HepG2 (cell line): ENCODE results near the gene BICDL2.

Source experiments
- NR2F6 ChIP-seq, 2 experiments: IDR thresholded peaks; 2 replicates each; pipeline ENCODE4 v1.6.1; 2016; ENCODE audit warnings: antibody characterized with exemption in 1 of 2, mild to moderate bottlenecking in 1 of 2
- POLR2AphosphoS5 ChIP-seq: IDR thresholded peaks from 2 replicates; pipeline ENCODE4 v1.6.1; 2012; ENCODE audit warnings: low read depth, low read length
- SIN3B ChIP-seq: fragments of 150-350 bp; IDR thresholded peaks from 2 replicates; pipeline ENCODE4 v1.6.1; 2014; ENCODE audit warnings: low read length
- TCF12 ChIP-seq, 2 experiments: fragments of 450-650 bp in 1 of 2; sonication (generic) in 1 of 2; formaldehyde crosslinking in 1 of 2; IDR thresholded peaks; 2 replicates each; pipeline versions ENCODE4 v1.6.1 to v1.8.0; 2017 to 2022; ENCODE audit warnings: antibody characterized with exemption in 1 of 2, mild to moderate bottlenecking in 1 of 2, missing genetic modification reagents in 1 of 2, moderate library complexity in 1 of 2
- ZFP36 ChIP-seq: fragments of 150-350 bp; IDR thresholded peaks from 2 replicates; pipeline ENCODE4 v1.6.1; 2018; ENCODE audit warnings: borderline replicate concordance, low read length, low read depth; ENCODE audit not compliant: partially characterized antibody
- ZNF274 ChIP-seq: sonication (generic); formaldehyde crosslinking; IDR thresholded peaks from 2 replicates; pipeline ENCODE4 v1.5.1; 2020; ENCODE audit warnings: mild to moderate bottlenecking, missing genetic modification reagents
- TF ChIP-seq, protein P1 (sequence below): sonication (generic); formaldehyde crosslinking; IDR thresholded peaks from 2 replicates; pipeline ENCODE4 v1.4.0; 2020; ENCODE audit warnings: missing genetic modification reagents, mild to moderate bottlenecking, borderline replicate concordance
- TF ChIP-seq, protein P2 (sequence below): sonication (generic); formaldehyde crosslinking; IDR thresholded peaks from 2 replicates; pipeline ENCODE4 v1.5.0; 2020; ENCODE audit warnings: mild to moderate bottlenecking, missing genetic modification reagents, moderate library complexity
- TF ChIP-seq, protein P3 (sequence below), 2 experiments: IDR thresholded peaks; 2 replicates each; pipeline ENCODE4 v1.6.1; 2011 to 2012; ENCODE audit warnings: low read length in 2 of 2, borderline replicate concordance in 1 of 2, low read depth in 1 of 2, mild to moderate bottlenecking in 1 of 2, moderate library complexity in 1 of 2

DNA sequence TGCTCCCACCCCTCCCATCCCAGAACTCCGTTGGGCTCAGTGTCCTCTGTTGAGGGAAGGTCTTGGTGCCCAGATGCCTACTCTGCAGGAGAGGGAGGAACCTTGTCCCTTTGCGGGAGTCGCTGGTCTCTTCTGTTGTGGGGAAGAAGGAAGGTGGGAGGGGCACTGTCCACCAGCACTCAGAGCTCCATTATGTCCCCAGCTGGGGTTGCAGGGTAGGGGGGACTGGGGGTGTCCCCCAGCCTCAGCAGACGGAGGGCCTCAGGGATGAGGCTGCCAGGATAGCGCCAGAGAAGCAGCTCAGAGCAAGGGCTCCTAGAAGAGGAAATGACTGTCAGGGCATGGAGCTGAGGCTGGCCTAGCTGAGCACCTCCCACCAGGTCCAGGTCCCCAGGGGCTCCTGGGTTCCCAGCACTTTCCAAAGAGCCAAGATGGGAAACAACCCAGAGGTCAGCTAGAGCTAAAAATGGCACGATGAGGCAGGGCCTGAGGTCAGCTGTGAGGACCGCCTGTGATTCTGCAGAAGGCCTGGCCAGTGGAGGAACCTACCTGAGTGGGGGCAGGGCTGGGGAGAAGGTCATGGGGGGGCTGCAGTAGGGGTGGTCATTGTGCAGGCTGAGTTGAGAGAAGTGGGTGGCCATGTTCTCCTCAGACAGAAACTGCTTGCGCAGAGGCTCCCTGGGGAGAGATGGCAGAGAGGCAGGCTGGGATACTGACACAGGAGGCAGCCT is 13.9 kb downstream of the BICDL2 start:
- TF ChIP-seq NR2F6 (IDR thresholded peaks at IDR 0.05), result no peak
- no peak for TF ChIP-seq NR2F6 (CRISPR knock-in tag; IDR thresholded peaks at IDR 0.05)
- TF ChIP-seq SIN3B, result no peak
- TF ChIP-seq, protein P1, sequence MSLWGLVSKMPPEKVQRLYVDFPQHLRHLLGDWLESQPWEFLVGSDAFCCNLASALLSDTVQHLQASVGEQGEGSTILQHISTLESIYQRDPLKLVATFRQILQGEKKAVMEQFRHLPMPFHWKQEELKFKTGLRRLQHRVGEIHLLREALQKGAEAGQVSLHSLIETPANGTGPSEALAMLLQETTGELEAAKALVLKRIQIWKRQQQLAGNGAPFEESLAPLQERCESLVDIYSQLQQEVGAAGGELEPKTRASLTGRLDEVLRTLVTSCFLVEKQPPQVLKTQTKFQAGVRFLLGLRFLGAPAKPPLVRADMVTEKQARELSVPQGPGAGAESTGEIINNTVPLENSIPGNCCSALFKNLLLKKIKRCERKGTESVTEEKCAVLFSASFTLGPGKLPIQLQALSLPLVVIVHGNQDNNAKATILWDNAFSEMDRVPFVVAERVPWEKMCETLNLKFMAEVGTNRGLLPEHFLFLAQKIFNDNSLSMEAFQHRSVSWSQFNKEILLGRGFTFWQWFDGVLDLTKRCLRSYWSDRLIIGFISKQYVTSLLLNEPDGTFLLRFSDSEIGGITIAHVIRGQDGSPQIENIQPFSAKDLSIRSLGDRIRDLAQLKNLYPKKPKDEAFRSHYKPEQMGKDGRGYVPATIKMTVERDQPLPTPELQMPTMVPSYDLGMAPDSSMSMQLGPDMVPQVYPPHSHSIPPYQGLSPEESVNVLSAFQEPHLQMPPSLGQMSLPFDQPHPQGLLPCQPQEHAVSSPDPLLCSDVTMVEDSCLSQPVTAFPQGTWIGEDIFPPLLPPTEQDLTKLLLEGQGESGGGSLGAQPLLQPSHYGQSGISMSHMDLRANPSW (CRISPR knock-in tag), result no peak
- TF ChIP-seq, protein P2, sequence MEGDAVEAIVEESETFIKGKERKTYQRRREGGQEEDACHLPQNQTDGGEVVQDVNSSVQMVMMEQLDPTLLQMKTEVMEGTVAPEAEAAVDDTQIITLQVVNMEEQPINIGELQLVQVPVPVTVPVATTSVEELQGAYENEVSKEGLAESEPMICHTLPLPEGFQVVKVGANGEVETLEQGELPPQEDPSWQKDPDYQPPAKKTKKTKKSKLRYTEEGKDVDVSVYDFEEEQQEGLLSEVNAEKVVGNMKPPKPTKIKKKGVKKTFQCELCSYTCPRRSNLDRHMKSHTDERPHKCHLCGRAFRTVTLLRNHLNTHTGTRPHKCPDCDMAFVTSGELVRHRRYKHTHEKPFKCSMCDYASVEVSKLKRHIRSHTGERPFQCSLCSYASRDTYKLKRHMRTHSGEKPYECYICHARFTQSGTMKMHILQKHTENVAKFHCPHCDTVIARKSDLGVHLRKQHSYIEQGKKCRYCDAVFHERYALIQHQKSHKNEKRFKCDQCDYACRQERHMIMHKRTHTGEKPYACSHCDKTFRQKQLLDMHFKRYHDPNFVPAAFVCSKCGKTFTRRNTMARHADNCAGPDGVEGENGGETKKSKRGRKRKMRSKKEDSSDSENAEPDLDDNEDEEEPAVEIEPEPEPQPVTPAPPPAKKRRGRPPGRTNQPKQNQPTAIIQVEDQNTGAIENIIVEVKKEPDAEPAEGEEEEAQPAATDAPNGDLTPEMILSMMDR, result no peak
- TF ChIP-seq POLR2AphosphoS5, result no peak; the same call in 1 of the 2 replicates
- TF ChIP-seq, protein P3, sequence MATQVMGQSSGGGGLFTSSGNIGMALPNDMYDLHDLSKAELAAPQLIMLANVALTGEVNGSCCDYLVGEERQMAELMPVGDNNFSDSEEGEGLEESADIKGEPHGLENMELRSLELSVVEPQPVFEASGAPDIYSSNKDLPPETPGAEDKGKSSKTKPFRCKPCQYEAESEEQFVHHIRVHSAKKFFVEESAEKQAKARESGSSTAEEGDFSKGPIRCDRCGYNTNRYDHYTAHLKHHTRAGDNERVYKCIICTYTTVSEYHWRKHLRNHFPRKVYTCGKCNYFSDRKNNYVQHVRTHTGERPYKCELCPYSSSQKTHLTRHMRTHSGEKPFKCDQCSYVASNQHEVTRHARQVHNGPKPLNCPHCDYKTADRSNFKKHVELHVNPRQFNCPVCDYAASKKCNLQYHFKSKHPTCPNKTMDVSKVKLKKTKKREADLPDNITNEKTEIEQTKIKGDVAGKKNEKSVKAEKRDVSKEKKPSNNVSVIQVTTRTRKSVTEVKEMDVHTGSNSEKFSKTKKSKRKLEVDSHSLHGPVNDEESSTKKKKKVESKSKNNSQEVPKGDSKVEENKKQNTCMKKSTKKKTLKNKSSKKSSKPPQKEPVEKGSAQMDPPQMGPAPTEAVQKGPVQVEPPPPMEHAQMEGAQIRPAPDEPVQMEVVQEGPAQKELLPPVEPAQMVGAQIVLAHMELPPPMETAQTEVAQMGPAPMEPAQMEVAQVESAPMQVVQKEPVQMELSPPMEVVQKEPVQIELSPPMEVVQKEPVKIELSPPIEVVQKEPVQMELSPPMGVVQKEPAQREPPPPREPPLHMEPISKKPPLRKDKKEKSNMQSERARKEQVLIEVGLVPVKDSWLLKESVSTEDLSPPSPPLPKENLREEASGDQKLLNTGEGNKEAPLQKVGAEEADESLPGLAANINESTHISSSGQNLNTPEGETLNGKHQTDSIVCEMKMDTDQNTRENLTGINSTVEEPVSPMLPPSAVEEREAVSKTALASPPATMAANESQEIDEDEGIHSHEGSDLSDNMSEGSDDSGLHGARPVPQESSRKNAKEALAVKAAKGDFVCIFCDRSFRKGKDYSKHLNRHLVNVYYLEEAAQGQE (IDR thresholded peaks at IDR 0.05; ENCODE audit: borderline replicate concordance in 1 of 2, low read depth in 1 of 2, low read length in 2 of 2), result no peak
- TF ChIP-seq ZNF274 (CRISPR knock-in tag), result no peak
- no peak for TF ChIP-seq ZFP36
- no peak for TF ChIP-seq TCF12 (IDR thresholded peaks at IDR 0.05)
- TF ChIP-seq TCF12 (CRISPR knock-in tag; IDR thresholded peaks at IDR 0.05), result no peak
